Activated CD8-positive, alpha-beta memory T cell treated with anti-CD3 and anti-CD28 coated beads for 36 hours (primary cell): ENCODE data around the gene TTBK1. TPM values are rescaled to one million over a fixed set of nuclear protein-coding genes. Genes with fewer than 3 reads are reported as not detected.

Experiments
- CTCF ChIA-PET: fragments of 350-600 bp; sonication (Branson Sonifier 250); formaldehyde crosslinking; loops from one replicate; lab custom pipeline; 2021; ENCODE audit warnings: antibody characterized with exemption; lab: Charles Lee
- POLR2A ChIA-PET: fragments of 350-600 bp; sonication (Branson Sonifier 250); formaldehyde crosslinking; loops from one replicate; lab custom pipeline; 2021; ENCODE audit warnings: antibody characterized with exemption; lab: Charles Lee
- total RNA-seq, 2 experiments: library from RNA; stranded (reverse); gene quantifications; one replicate each; pipeline ENCODE4 v1.2.3, GENCODE V29; 2021

The TTBK1 gene
- under 1 TPM; 0.65 to 0.67 TPM for total RNA-seq

GRCh38 chr6:43242908-43243663 is at the start of gene TTBK1:
Gene TTBK1 (plus strand): TSS chr6:43243481. CDS start chr6:43246661, 3,180 bp downstream.
- POLR2A ChIA-PET, result no interaction called here
- CTCF ChIA-PET, result no interaction called here

DNA sequence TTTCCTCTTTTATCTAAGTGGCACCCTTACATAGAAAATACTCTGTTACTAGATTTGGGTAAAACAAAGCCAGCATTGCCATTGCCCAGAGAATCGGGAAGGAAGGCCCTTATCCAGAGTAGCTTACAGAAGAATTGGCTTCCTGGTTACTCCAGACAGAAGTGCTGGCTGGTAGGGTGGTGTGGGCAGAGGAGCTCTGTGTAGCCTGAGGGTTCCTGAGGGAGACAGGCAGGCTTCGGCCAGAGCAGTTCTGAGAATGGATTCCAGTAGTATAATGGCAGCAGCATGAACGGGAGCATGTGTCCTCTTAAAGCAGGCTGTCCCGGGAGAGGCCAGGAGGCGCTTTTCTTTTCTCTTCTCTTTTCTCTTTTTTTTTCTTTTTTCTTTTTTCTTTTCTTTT is 49.4 kb upstream of the TTBK1 start:
- ChIA-PET CTCF (no interaction called here), POLR2A (no interaction called here)

DNA sequence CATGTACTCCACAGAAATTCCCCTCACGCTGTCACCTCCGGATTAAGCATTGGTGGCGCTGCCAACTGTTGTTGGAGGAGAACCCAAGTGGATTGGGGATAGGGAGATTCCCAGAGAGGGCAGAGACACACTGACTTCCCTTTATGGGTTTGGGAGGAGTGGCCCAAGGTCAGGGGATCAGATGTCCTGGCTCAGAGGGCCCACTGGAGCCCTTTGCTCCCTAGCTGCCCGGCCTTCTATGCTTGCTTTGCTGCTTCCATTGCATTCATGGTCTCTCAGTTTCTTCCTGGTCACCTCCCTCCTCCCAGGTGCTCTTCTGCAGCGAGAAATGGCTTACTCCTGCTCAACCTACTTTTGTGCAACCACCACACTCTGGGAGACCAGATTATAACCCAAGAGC is 46.9 kb upstream of the TTBK1 start:
- ChIA-PET POLR2A (no interaction called here), CTCF (no interaction called here)

DNA sequence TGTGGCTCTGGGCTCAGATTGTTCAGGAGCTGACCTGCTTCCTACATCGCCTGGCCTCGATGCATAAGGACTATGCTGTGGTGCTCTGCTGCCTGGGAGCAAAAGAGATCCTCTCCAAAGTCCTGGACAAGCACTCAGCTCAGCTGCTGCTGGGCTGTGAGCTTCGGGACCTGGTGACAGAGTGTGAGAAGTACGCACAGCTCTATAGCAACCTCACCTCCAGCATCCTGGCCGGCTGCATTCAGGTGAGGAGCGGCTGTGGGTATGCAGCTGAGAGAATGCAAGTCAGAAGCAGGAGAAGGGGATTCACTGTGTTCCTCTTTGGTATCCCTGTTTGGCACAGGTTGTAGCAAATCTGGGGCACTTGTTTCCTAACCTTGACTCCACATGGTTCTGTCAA is 43.4 kb upstream of the TTBK1 start:
- CTCF ChIA-PET, result interaction anchor here (0.6 kb wide), 1 partner anchor 42 kb away, joined by 4 read pairs; no protein-coding TSS in a partner anchor
- POLR2A ChIA-PET, result no interaction called here

DNA sequence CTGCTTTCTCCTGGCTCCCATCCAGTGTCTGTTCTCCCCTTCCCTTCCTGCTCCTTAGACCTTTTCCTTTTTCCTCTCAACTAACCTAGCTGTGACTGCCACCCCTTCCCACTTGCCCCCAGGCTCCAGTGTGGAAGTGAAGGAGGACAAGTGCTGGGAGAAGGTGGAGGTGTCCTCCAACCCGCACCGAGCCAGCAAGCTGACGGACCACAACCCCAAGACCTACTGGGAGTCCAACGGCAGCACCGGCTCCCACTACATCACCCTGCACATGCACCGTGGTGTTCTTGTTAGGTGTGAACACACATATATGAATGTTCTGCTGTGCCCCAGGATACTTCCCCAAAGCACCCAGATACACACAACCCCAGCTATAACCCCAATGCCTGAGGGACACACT is 42.7 kb upstream of the TTBK1 start:
- CTCF ChIA-PET, result no interaction called here
- POLR2A ChIA-PET, result no interaction called here

DNA sequence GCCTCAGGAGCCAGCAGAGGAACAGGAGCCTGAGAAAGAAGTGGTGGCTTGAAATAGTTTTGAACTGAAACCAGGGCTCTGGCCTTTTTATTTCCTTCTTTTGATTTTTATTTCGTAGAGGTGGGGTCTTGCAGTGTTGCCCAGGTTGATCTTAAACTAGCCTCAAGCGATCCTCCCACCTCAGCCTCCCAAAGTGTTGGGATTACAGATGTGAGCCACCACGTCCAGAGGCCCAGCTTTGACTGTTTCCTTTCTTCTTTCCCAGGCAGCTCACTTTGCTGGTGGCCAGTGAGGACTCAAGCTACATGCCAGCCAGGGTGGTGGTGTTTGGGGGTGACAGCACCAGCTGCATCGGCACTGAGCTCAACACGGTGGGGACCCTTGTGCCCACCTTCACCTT is 40.8 kb upstream of the TTBK1 start:
- ChIA-PET POLR2A (no interaction called here), CTCF (no interaction called here)

DNA sequence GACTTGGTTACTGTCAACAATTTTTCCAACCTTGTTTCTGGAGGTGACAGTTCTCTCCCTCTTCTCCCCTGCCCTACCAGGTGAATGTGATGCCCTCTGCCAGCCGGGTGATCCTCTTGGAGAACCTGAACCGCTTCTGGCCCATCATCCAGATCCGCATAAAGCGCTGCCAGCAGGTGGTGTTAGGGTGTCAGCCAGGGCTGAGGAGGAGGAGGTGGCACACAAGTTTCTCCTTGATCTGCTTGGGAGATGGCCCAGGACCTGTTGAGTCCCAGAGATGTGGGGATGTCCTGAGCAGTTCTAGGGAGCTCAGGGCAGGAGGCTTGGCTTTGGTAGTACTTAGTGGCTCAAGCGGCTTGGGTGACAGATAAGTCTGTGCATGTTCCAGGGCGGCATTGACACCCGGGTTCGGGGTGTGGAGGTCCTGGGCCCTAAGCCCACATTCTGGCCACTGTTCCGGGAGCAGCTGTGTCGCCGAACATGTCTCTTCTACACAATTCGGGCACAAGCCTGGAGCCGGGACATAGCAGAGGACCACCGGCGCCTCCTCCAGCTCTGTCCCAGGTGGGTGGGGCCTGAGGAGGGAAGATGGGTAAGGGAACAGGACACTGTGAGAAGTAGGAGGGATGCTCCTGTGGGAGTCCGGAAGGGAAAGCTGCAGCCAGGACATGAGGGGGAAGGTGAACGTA is 40.1 kb upstream of the TTBK1 start:
- ChIA-PET POLR2A (no interaction called here), CTCF (no interaction called here)

DNA sequence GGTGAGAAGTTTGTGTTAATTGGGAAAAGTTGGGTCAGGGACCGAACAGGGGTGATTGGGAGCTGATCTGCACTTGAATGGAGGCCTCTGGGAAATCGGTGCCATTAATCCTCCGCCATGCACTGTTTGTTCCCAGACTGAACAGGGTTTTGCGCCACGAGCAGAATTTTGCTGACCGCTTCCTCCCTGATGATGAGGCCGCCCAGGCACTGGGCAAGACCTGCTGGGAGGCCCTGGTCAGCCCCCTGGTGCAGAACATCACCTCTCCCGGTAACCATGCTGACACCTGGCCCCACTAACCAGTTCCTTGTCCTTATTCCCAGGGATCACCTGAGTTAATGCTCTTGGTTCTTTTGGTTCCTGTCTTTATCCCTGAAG is 39.6 kb upstream of the TTBK1 start:
- CTCF ChIA-PET, result no interaction called here
- POLR2A ChIA-PET, result no interaction called here

GRCh38 chr6:43204271-43205105 is 38.8 kb upstream of the TTBK1 start:
- POLR2A ChIA-PET, result no interaction called here
- CTCF ChIA-PET, result no interaction called here

- ChIA-PET POLR2A (no interaction called here), CTCF (no interaction called here)
These were observed 37.4 kb upstream of the TTBK1 start for GRCh38 chr6:43205849-43206248.

GRCh38 chr6:43207286-43207685 is 36.0 kb upstream of the TTBK1 start:
- POLR2A ChIA-PET, result no interaction called here
- CTCF ChIA-PET, result no interaction called here

DNA sequence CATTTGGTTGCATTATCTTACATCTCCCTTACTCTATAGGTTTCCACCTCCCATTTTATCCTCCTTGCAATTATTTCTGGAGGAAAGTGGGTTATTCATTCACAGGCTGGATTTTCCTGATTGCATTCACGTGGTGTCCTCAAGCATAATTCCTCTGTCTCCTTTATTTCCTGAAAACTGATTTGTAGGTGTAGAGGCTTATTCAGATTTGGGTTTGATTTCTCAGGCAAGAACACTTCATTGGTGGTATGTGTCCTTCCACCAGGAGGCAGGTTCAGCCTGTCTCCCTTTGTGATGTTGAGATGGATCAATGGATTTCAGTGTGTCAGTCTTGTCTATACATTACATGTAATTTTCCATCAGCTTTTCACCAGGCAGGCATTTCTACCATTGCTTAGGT is 31.3 kb upstream of the TTBK1 start:
- ChIA-PET CTCF (interaction anchor here (1.2 kb wide), 1 partner anchor 12 kb away, joined by 5 read pairs; no protein-coding TSS in a partner anchor), POLR2A (no interaction called here)

- CTCF ChIA-PET, result interaction anchor here (1.5 kb wide), 1 partner anchor 13 kb away, joined by 3 read pairs; no protein-coding TSS in a partner anchor
- POLR2A ChIA-PET, result no interaction called here
These were observed 29.9 kb upstream of the TTBK1 start for GRCh38 chr6:43213431-43213830.

DNA sequence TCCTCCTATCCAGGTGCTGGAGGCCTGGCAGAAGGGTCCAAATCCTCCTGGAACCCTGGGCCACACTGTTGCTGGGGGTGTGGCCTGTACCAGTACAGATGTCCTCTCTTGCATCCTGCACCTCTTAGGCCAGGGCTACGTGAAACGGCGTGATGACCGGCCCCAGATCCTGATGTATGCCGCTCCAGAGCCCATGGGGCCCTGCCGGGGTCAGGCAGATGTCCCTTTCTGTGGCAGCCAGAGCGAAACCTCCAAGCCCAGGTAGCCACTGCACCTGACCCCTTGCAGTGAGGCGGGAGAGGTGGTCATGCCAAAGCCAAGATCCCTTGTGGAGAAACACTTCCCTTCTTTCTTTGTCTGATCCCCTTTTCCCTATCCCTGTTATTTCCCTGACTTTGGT is 28.2 kb upstream of the TTBK1 start:
- ChIA-PET POLR2A (interaction anchor here (0.8 kb wide), 1 partner anchor 254 kb away, joined by 5 read pairs; no protein-coding TSS in a partner anchor), CTCF (interaction anchor here (1.2 kb wide), 1 partner anchor 14 kb away, joined by 3 read pairs; the partner anchor contains the start of gene DNPH1)

- ChIA-PET CTCF (interaction anchor here (1.2 kb wide), 1 partner anchor 13 kb away, joined by 3 read pairs; the partner anchor contains the start of gene DNPH1), POLR2A (no interaction called here)
These were observed 27.1 kb upstream of the TTBK1 start for GRCh38 chr6:43216200-43216599.

DNA sequence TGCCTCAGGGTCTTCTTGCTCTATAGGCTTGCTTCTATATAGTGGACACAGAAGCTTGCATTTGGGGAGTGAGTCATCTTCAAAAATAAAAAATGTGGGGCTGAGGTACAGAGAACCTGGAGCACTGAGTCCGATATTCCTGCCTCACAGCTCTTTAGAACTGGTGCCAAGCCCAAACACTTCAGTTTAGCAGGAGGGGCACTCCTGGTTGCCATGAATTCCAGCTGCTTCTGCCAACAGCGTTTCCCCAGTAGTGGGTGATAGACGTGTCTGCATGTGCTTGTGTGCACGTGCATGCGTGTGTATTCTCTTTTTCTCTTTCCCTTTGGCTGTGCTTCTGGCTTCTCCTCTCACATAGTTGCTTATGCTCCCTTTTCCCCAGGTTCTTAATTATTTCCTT is 25.9 kb upstream of the TTBK1 start:
- POLR2A ChIA-PET, result no interaction called here
- CTCF ChIA-PET, result interaction anchor here (1.5 kb wide), 1 partner anchor 74 kb away, joined by 4 read pairs; no protein-coding TSS in a partner anchor

DNA sequence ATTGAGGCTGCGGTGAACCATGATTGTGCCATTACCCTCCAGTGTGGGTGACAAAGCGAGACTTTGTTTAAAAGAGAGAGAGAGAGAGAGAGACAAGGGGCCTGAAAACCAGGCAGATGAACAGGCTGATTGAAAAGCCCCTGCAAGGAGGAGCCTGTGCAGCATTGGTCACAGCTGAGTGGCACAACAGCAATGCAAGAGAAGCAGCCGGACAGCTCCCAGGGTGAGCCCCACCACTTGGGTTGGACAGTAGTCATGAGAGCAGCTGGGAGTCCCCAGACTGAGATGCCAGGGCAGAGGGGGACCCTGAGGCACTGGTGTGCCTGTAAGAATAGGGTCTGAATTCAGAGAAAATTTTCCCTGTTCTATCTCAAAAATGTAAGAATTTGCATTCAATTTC is 24.2 kb upstream of the TTBK1 start:
- ChIA-PET POLR2A (no interaction called here), CTCF (interaction anchor here (3.1 kb wide), 1 partner anchor 10 kb away, joined by 9 read pairs; the partner anchor contains the start of gene DNPH1)

DNA sequence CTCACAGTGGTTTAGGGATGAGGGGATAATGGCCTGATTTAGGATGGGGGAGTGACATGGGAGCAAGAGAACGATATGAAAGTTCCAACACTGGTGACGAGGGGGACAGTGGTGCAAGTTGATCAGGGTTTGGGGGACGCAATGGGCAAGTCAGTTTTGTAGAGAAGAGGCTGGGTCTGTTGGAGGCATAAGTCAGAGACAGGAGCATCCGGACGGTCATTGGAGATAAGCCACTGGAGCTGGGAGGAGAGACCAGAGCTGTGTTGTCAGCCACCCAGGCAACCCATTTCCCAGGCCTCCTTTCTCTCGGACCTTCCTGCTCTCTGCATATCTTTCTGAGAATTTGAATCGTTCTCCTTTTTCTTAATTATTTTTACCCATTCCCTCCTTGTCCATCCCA is 23.5 kb upstream of the TTBK1 start:
- ChIA-PET CTCF (interaction anchor here (0.6 to 3.1 kb wide), 2 partner anchors 10 to 31 kb away, joined by 4 to 9 read pairs; partner anchors contain the start of gene DNPH1), POLR2A (no interaction called here)

DNA sequence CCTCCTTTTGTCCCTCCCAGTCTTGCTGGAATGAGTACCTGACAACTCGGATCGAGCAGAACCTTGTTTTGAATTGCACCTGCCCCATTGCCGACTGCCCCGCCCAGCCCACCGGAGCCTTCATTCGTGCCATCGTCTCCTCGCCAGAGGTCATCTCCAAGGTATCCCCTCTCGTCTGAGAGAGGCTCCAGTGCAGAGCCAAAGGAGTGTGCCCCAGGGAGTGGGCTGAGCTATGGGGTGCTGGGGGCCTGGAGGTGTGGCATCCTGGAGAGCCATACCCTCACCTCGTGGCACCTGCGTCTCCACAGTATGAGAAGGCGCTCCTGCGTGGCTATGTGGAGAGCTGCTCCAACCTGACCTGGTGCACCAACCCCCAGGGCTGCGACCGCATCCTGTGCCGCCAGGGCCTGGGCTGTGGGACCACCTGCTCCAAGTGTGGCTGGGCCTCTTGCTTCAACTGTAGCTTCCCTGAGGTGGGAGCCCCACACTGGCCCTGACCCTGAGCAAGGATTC is 22.8 kb upstream of the TTBK1 start:
- POLR2A ChIA-PET, result no interaction called here

More for the DNA sequence above, 22.8 kb upstream of the TTBK1 start:
- CTCF ChIA-PET, result interaction anchor here (0.6 to 3.1 kb wide), 2 partner anchors 9 to 30 kb away, joined by 4 to 9 read pairs; partner anchors contain the start of gene DNPH1
